Inferior parietal cortex (tissue), 1 donor: ENCODE measurements around the gene GNG7.
"Not testable (repeated sequence)": the region's sequence is repeated elsewhere in the genome, so short reads cannot be mapped to it uniquely, and the experiment has no call there.

Source experiments
- DNase-seq: peaks from one replicate; pipeline ENCODE4 v3.0.0-alpha.2; 2016; ENCODE audit errors: extremely low spot score

The GNG7 gene

DNA sequence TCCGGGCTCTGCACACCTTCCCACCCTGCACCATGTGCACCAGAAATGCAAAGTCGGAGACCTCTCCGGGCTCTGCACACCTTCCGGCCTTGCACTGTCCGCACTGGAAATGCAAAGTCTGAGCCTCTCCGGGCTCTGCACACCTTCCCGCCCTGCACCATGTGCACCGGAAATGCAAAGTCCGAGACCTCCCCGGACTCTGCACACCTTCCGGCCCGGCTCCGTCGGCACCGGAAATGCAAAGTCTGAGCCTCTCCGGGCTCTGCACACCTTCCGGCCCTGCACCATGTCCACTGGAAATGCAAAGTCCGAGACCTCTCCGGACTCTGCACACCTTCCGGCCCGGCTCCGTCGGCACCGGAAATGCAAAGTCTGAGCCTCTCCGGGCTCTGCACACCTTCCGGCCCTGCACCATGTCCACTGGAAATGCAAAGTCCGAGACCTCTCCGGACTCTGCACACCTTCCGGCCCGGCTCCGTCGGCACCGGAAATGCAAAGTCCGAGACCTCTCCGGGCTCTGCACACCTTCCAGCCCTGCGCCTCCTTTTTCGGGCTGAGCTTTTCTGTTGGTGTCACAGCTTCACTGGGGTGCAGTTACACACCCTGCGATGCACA lies 59.3 kb downstream of the GNG7 start:
- DNase-seq = not testable (repeated sequence)

DNA sequence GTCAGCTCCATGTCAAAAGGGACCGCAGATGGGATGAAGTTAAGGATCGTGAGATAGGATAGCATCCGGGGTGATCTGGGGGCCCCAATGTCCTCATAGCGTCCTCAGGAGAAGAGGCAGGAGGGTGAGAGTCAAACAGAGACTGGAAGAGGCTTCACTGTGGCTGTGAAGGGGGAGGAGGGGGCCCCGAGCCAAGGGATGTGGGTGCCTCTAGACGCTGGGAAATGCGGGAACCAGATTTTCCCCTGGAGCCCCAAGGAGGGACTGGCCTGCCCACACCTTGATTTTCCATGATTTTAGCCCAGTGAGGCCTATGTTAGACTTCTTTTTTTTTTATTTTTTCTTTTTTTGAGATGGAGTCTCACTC lies 61.2 kb downstream of the GNG7 start:
- no peak for DNase-seq

DNA sequence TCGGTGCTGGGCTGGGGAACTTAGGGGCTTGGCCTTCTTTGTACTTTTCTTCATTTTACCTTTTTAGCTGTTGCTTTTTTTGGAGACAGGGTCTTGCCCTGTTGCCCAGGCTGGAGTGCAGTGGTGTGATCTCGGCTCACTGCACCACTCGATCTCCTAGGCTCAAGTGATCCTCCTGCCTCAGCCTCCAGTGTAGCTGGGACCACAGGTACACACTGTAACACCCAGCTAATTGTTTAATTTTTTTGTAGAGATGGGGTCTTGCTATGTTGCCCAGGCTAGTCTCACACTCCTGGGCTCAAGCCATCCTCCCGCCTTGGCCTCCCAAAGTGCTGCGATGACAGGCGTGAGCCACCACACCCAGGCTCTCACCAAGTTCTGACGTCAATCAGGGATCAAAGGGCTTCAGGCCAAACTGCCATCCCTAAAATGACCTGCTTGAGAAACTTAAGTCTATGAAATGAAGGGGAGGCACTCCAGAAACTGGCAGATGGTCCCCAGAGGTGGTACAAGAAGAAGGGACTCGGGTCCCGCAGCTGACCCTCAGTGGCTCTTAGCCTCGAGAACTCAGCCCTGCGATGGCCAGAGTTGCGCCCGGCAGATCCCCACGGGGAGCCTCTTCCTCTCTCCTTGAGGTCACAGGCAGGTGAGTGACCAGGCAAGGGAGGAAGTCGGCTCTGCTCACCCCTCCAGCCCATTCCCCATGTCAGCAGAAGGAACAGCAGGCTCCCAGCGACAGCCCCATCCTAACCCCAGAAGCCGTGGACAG lies 61.7 kb downstream of the GNG7 start:
- no peak for DNase-seq

DNA sequence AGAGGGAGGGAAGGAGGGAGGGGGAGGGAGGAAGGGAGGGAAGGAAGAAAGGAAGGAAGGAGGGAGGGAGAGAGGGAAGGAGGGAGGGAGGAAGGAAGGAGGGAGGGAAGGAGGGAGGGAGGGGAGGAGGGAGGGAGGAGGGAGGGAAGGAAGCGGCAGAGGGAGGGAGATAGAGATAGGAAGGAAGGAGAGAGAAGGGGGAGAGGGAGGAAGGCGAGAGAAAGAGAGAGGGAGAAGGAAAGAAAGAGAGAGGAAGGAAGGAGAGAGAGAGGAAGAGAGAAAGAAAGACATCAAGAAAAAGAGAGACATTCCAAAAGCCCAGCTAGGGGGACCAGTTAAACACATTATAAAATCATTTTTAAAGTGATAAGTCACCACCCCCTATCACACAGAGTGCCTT lies 62.5 kb downstream of the GNG7 start:
- DNase-seq = no peak

DNA sequence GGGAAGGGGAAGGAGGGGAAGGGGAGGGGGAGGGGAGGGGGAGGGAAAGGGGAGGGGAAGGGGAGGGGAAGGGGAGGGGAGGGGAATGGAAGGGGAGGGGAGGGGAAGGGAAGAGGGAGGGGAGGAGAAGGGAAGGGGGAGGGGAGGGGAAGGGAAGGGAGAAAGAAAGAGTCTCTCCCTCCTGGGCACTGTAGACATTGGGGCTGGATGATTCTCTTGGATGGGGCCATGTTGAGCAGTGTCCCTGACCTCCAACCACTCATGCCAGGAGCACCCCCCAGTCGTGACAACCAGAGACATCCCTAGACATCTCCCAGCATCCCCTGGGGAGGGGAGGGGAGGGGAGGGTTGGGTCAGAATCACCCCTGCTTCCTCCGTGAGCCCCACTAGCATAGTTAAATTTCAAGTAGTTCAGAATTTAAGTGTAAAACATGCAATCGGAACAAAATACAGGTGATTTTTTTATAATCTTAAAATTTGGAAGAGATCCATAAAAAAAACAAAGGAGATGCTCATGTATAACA lies 64.0 kb downstream of the GNG7 start:
- DNase-seq = no peak

DNA sequence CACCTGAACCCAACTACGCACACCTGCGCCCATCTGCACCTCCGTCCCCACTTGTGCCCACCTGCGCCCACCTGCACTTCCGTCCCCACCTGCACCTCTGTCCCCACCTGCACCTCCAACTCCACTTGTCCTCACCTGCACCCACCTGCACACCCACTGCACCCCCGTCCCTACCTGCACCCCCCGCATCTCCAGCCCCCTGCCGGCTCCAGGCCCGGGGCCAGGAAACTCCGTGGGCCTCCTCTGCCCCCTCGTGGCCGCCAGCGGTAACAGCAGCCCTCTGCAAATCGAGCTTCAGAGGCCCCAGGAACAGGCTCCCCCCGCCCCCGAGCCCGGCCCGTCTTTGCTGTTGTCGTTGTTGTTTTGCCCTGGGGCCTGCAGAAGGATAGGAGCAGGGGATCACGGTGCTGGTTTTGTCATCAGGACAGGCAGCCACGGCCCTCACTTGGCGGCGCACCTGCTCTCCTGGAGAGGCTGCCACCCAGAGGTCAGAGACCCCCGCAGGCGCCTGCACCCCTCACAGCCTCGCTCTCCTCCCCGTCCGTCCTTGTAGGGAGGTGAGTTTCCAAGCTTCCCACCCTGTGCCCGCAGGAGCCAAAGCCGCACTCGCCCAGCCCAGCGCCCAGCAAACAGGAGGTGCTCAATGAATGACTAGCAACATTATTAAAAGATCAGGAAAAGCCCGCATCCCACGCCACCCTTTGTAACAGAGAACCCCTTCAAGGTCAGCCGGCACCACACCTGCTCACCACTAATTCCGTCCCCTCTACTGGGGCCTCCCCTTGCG lies 65.4 kb downstream of the GNG7 start:
- peak; percentile 54 for DNase-seq

DNA sequence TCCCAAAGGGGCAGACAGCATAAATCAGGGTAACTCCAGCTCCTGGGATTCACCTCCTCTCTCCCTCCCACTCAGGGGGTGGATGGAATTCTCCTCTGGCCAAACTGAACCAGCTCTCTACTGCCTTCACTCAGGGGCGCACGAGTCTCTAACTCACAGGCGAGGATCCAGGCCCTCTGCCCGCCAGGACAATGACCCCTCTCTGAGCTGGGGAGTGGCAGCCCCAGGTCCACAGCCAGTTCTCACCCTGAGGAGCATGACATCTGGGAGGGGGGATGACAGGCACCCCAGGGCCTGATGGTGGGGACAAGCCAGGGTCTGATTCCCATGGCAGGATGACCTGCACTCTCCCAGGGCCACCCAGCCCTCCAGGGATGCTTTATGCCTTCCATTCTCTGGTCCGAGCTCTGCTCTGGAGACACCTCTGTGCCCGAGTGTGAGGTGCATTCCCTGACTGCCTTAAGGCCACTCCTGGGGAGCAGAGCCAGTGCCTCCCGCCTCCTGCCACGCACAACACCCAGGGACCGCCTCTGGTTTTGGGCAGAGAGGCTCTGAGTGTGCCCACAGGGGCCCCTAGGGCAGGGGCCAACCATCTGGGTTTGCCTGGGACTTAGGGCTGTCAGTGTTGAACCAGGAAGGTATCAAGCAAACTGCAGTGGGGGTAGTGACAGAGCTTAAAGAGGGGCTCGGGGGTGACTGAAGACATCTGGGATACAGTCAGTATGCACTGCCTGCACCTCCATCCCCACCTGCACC lies 66.2 kb downstream of the GNG7 start:
- no peak for DNase-seq

DNA sequence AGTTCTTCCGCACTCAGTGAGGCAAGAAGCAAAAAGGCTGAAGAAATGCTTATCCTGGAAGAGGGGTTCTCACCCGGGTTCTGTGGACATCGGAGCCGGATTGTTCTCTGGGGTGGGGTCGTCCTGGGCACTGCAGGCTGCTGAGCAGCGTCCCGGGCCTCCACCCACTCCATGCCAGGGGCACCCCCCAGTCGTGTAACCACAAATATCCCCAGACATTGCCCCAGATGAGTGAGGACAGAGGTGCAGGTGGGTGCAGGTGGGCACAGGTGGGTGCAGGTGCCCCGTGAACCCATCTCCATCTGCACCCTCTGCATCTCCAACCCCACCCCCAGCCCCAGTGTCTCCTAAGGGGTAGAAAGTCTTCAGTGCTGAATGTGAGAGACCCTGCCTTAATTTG lies 67.5 kb downstream of the GNG7 start:
- DNase-seq = no peak

DNA sequence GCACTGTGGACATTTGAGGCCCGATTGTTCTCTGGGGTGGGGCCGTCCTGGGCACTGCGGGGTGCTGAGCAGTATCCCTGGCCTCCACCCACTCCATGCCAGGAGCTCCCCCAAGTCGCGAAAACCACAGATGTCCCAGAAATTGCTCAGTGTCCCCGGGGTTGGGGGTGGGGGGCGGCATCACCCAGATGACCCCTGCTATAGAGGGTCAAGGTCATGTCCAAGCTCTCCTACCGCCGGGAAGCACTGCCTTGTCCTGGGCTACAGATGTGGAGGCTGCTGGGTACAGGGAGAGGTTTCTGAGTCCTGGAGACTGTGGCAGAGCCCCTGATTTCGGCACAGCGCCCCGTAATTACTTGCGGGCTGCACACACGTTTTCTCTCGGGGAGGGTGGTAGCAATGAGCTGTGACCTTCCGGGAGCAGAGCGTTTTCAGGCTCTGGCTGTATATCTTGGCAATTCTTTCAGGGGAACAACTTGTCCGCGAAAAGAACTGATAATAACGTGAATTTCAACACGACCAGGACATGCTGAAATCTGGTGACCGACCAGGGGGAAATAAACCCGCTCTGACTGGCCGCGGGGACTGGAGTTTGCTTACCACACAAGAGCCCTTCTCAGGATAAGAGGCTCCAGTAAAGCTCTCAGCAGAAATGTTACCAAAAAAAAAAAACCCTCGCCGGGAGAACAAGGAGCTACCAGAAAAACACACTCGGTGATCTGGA lies 68.1 kb downstream of the GNG7 start:
- no peak for DNase-seq

DNA sequence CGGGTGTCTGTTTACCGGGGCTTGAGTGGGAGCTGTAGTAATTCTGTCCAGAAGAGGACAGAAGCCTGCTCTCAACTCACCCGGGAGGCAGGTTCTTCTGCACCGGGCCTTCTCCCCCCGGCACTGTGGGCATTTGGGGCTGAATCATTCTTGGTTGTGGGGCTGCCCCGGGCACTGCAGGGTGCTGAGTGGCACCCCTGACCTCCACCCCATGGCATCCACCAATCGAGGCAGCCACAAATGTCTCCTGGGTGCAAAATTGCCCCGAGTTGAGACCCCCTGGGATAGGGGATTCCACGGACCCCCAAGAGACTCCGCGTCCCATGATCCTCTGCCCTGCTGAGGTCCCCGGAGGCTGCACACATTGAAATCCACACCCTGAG lies 68.8 kb downstream of the GNG7 start:
- no peak for DNase-seq

DNA sequence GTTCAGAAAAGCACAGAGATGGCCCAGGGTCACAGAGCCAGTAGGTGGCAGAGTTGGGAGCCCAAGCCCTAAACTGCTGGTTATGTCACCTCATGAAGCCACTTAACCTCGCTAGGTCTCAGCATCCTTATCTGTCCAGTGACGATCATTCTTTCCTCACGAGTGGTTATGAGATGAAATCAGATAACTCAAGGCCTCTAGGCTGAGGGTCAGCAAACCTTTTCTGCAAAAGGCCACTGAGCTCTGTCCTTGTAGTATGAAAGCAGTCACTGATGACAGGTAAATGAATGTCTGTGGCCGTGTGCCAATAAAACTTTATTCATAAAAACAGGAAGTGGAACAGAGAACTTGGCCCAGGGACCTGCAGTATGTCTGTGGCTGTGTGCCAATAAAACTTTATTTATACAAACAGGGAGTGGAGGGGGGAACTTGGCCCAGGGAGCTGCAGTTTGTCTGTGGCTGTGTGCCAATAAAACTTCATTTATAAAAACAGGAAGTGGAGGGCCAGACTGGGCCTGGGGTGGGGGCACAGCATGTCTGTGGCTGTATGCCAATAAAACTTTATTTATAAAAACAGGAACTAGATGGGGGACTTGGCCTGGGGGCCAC lies 71.2 kb downstream of the GNG7 start:
- DNase-seq = no peak

DNA sequence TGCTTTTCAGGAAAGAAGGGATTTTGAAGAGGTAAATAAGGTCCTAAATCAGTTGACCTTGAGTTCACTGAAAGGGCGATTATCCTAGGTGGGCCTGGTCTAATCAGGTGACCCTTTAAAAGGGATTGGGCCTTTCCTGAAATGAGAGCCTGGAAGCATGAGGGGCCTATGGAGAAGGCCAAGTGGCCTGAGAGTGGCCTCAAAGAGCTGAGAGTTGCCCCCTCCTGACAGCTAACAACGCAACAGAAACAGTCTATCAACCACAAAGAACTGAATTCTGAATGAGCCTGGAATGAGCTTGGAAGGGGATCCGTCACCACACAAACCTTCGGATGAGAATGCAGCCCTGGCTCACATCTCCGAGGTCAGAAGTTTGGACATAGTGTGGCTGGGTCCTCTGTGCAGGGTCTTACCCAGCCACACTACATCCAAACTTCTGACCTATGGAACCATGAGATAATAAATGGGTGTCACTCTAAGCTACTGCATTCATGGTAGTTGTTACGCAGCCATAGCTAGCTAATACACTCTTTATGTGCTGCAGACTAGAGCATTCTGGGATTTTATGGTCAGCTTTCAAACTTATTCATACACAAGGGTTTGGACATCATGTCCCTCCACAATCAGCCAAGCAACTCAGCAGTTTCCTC lies 72.0 kb downstream of the GNG7 start:
- DNase-seq = no peak

DNA sequence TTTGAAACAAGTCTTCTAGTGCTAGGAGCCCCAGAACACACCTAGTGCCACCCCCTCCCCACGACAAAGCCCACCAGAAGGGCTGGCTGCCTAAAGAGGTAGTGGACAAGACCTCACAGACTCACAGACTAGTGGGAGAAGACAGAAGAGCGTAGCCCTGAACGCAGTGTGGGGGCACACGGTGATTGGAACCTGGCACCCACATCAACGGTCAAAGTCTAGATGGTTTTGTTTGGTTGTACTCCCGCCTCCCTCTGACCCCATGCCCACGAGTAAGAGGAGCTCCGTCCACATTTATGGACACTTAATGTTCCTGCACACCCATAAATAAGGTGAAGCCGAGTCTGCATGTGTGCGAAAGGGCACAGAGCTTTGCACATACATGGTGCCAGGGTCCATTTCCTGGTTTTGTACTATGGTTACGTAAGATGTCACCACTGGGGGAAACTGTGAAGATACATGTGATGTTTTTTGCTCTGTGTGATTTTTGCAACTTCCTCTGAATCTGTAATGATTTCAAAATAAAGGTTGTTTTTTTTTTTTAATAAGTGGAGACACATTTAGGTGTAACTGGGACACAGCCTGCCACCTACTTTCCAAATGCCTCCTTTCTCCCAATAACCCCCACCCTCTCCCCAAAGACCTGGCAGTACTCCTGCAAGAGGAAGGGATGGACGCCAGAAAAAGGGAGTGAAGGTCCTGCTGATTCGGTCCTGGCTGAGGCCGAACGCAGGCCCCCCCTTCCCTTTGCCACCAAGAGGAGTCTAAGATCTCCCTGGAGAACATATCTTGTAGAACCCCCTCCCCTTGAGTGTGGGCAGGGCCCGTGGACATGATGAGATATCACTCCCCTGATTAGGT lies 72.8 kb downstream of the GNG7 start:
- no peak for DNase-seq

DNA sequence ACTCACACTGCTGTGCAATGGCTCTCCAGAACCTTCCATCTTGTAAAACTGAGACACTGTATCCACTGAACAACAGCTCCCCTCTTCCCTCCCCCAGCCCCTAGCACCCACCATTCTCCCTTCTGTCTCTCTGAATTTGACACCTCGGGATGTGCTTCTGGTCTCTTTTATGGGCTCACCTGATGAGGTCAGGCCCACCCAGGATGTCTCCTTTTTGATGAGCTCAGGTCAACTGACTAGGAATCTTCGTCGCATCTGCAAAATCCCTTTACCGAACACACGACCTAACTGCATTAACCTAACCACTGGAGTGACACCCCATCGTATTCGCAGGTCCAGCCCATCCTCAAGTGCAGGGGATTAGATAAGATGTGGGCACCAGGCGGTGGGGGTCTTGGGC lies 73.9 kb downstream of the GNG7 start:
- no peak for DNase-seq

DNA sequence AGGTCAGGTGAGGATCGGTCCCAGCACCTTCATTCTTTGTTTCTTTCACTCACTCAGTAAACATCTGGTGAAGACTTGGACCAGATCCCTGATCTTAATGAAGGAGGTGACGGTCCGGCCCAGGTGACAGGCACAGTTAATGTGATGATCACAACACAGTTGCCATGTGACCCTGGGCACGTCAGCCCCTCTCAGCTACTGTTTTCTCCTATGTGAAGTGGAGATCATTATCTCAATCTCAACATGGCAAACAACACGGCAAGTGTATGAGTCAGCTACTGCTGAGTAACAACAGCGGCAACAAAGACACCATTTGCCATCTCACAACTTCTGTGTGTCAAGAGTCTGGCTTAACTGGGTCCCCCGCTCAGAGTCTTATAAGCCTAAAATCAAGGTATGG lies 74.6 kb downstream of the GNG7 start:
- DNase-seq = no peak

DNA sequence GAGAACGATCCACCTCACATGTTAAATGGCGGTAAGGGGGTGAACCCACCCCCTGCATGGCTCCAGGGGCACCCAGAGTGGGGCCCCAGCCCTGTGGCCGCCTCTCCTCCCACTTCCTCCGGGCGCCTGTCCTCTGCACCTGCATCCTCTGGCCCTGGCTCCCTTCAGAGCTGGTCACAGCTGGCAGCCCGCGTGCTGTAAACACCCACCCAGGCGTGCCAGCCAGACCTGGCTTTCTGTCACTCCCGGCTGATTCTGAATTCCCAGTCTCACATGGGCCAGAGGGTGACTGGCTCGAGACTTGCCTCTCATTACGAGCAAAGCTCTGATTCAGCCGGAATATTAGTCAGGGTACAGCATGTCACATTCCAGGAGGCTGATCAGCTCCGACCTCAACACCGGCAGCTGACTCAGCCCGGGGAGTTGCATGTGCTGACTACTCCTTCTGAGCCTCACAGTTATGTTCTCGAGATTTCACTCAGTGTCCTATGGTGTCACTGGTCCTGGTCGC lies 75.1 kb downstream of the GNG7 start:
- no peak for DNase-seq

DNA sequence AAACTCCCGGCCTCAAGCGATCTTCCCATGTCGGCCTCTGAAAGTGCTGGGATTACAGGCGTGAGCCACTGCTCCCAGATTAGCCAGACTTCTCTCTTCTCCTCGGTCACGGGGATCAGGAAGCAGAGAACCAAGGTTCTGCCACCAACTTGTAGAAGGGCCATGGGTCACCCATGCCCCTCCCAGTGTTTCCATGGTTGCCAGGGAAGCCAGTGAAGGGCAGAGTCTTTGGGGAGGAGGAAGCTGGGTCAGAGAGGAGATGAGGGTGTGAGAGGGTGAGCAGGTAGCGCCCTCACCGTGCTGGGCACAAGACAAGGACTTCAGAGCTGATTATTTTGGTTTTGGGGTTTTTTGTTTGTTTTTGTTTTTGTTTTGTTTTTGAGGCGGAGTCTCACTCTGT lies 77.1 kb downstream of the GNG7 start:
- no peak for DNase-seq

DNA sequence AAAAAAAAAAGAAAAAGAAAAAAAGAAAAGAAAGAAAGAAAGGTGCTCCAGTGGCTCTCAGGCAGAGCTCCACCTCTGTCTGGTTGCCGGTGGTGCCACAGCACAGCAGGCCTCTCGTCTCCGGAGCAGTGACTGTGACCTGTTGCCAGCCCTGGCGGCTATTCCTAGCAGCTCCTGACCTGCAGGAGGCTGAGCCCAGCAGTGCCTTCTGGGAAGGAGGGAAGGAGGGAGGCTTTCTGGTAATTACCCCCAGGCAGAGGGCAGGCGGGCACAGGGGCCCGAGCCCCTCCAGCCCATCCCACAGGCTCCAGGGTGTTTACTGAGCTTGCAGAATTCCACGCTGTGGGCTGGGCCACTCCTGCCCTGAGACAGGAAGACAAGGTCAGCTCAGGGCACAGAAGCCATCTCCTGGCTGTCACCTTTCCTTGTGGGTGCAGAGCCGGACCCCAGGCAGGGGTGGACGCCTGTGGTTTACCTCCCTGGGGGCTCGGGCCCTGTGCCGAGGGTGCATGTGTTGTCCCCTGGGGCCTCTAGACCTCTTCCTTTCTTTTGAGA lies 77.9 kb downstream of the GNG7 start:
- DNase-seq = no peak

DNA sequence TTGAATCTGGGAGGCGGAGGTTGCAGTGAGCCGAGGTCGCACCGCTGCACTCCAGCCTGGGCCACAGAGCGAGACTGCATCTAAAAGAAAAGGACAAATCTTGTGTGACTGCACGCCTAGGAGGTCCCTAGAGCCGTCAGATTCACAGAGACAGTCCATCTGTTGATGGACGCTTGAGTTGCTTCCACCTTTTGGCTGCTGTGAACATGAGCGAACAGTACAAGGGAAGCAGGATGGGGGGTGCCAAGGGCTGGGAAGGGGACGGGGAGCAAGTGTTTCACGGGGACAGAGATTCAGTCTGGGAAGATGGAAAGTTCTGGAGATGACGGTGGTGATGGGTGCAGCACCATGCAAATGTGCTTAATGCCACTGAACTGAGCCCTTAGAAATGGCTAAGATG lies 78.7 kb downstream of the GNG7 start:
- no peak for DNase-seq
